ENCODE results near the gene TRPM8.

- TF ChIP-seq CTCF (IDR thresholded peaks at IDR 0.05) (no peak), EZH2 (IDR thresholded peaks at IDR 0.05) (no peak)
These were observed 50.0 kb downstream of the TRPM8 start for GRCh38 chr2:233967164-233967563.

Measured in neural progenitor cell (in vitro differentiated cells).